NCI-H1694 (cell line): Measurements from ENCODE around the gene DYNC1H1.

ENCODE experiments used
- DNase-seq: peaks from one replicate; lab custom pipeline; 2025; lab: John Stamatoyannopoulos, UW

DYNC1H1 gene

DNA sequence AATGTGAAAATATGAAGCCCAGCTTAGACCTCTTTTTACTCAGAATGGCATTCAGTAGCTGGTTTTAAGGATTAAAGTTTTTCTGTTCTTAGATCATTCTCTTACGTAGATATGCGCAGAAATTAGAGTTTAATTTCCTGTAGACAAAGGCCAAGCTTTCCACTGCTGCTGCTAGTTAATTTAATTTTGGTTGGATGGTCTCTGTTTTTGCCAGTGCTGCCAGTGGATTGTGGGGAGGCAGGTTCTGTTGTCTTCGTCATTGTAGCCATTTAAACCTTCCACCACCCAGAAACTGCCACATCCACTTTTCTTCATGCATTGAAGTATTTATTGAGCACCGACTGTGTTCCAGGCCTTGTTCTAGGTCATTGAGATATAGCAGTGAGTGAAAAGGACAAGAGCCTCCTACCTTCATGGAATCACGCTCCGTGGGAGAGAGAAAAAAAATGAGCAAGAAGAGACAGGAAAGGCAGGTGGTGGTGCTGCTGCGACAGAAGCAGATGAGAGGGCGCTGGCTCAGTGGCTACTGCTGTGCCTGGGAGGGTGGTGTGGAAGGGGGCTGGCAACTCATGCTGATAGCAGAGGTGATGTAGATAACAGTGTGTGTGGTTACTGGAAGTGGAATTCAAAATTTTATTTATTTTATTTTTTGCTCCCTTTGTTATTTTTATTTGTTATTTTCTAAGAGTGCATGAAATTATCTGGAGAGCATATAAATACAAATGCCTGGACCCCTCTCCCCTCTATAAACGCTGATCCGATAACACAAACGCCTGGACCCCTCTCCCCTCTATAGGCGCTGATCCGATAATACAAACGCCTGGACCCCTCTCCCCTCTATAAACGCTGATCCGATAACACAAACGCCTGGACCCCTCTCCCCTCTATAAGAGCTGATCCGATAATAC, 33.3 kb downstream of the DYNC1H1 start:
- DNase-seq: no peak

DNA sequence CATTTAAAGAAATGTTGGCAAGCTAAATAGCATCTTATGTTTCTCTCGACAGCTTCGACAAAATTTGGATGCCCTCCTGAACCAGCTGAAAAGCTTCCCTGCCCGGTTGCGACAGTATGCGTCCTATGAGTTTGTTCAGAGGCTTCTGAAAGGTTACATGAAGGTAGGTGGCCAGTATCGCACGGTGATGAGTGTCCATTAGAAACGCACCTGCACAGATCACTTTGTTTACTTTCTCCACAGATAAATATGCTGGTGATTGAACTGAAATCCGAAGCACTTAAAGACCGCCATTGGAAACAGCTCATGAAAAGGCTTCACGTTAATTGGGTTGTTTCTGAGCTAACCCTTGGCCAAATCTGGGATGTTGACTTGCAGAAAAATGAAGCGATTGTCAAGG, 36.5 kb downstream of the DYNC1H1 start:
- no peak for DNase-seq

DNA sequence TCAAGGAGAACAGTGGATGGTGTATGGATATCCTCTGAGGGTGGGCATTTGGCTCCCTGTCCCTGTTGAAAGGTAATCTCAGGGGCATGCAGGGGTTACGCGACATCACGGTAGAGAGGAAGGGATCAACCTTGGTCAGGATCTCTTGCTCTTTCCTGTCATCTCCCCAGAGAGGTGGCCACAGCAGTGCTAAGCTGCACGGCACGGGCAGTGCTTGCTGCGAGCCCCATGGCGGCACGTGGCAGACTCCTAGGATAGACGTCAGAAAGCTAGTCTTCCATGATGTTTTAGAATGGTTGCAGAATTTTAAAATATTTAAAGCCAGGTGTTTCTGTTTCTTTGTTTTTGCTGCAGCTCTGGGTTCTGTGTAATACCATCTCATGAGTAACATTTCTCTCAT, 41.0 kb downstream of the DYNC1H1 start:
- DNase-seq: no peak

DNA sequence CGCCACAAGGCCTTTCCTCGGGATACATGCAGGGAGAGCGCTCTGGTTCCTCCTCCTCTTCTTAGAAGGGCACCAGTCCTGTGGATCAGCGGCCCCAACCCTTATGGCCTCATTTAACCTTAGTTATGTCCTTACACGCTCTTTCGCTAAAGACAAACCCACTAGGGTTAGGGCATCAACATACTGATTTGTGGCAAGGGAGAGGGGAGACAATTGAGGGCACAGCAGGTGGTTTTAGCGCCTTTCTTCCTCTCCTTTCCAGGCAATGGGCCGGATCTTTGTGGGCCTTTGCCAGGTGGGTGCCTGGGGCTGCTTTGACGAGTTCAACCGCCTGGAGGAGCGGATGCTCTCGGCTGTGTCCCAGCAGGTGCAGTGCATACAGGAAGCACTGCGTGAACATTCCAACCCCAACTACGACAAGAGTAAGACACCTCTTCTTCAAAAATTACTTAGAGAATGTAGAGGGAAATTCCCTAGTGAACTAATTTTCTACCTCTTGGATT, 43.6 kb downstream of the DYNC1H1 start:
- DNase-seq: no peak

DNA sequence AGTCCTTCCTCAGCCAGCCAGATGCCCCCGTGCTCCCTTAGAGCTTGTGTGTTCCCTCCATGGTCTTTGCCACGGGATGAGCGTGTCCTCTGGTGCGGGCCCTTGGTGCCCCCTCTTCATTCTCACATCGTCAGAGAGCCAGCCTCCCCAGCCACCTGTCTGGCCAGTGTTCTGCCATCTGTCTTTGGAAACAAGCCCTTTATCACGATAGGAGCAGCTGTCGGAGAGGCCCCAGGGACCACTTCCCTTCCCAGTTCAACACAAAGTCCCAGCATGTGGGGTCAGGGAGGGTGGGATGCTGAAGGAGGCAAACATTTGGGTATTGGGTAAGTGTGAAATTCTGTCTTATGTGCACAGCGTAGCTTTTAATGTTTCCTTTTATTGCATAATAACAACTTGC, 44.5 kb downstream of the DYNC1H1 start:
- peak; percentile 42 for DNase-seq

DNA sequence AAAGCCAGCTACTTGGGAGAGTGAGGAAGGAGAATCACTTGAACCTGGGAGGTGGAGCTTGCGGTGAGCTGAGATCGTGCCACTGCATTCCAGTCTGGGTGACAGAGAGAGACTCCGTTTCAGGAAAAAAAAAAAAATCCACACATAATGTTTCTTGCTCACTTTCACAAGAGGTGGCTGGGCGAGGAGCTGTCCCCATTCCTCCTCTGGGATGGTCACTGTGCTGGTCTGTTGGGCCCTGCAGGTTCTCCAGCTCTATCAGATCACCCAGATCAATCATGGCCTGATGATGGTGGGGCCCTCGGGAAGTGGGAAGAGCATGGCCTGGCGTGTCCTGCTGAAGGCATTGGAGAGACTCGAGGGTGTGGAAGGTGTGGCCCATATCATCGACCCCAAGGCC, 47.3 kb downstream of the DYNC1H1 start:
- DNase-seq: no peak

DNA sequence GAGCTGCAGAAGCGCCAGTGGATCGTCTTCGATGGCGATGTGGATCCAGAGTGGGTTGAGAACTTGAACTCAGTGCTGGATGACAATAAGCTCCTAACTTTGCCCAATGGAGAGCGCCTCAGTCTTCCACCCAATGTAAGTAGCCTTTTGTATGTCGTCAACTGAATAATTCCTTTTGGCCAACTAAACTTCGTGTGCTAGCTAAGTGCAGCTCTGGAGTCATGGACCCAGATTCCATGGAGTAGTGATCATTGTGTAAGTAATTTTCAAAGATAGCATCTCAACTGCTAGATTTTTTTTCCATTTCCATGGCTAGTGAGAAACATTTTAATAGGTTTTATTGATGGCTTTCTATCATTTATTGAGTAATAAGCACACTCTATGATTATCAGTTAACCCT, 48.0 kb downstream of the DYNC1H1 start:
- no peak for DNase-seq

DNA sequence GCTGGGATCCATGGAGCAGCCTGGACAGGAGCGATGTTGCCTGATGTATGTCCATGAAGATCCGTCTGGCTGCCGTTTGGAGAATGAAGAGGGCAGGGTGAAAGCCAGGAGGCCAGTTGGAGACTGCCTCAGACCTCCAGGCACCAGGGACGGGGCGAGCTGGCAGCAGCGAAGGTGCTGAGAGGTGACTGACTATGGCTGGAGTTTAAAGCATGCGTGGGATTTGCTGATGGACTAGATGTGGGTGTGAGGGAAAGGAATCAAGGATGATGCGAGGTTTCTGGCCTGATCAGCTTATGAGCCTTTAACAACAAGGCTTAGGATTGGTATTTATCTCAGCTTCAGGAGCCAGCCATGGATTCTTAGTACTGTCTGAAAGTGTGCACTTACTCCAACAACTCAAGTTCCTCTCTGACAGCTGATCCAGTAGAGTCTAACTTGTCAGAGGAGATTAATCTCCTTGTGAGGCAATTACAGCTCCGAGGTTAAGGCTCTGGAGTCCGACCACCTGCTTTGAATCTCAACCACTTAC, 49.4 kb downstream of the DYNC1H1 start:
- DNase-seq: no peak

DNA sequence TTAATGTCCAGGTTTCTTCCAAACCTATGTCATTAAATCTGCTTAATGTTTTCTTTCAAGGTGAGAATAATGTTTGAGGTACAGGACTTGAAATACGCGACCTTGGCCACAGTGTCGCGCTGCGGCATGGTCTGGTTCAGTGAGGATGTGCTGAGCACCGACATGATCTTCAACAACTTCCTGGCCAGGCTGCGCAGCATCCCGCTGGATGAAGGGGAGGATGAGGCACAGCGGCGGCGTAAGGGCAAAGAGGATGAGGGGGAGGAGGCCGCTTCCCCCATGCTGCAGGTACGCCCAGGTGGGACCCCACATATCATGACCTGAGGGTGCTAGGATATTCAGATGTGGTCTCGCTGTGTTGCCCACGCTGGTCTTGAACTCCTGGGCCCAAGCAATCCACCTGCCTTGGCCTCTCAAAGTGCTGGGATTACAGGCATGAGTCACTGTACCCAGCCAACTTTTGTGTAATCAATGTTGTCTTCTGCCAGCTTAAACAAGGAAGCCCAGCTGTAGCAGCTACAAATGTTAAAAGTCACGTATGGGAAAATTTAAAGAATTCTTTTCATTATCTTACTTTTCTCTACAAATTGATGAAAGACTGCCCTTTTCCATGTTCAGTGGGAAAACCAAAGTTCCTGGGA, 50.8 kb downstream of the DYNC1H1 start:
- DNase-seq: no peak

DNA sequence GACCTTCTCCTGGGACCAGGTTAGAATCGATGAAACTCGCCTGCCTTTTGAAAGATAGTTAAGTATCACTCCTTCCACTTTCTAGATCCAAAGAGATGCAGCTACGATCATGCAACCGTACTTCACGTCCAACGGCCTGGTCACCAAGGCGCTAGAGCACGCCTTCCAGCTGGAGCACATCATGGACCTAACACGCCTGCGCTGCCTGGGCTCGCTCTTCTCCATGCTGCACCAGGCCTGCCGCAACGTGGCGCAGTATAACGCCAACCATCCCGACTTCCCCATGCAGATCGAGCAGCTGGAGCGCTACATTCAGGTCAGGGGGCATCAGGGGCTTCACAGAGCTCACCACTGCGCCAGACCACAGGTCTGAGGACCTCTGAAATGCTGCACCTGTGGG, 51.4 kb downstream of the DYNC1H1 start:
- DNase-seq: no peak

DNA sequence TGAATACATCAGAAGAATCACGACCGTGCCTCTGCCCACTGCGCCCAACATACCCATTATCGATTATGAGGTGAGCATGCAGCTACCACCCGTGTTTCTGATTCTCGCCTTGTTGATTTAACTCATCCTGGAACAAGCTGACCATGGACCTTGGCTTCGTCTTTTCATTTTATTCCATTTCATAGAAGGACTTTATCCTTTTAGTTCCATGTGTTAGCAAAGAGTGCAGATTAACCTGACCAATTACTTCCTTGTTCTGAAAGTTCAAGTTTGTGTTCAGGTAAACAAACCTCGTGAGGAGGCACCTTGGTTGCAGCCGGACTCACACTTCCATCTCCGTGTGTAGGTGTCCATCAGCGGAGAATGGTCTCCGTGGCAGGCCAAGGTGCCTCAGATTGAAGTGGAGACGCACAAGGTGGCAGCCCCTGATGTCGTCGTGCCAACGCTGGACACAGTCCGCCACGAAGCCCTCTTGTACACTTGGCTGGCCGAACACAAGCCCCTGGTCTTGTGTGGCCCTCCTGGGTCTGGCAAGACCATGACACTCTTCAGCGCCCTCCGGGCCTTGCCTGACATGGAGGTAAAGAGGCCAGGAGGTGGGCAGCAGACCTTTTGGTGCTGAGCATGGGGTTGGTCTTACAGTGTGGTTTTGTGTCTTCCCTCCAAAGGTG, 52.2 kb downstream of the DYNC1H1 start:
- no peak for DNase-seq

DNA sequence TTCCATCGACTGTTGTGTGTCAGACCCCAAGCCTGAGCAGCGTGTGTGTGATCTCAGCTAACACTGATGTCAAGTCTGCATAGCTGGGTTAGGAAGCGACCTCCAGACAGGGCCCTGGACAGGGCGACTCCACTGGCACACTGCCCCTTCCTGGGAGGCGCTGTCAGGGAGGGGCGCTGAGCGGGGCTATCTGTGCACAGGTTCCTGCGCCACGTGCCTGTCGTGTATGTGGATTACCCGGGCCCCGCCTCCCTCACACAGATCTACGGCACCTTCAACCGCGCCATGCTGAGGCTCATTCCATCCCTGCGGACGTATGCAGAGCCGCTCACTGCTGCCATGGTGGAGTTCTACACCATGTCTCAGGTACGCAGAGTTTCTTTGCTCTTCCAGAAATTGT, 53.9 kb downstream of the DYNC1H1 start:
- DNase-seq: no peak

DNA sequence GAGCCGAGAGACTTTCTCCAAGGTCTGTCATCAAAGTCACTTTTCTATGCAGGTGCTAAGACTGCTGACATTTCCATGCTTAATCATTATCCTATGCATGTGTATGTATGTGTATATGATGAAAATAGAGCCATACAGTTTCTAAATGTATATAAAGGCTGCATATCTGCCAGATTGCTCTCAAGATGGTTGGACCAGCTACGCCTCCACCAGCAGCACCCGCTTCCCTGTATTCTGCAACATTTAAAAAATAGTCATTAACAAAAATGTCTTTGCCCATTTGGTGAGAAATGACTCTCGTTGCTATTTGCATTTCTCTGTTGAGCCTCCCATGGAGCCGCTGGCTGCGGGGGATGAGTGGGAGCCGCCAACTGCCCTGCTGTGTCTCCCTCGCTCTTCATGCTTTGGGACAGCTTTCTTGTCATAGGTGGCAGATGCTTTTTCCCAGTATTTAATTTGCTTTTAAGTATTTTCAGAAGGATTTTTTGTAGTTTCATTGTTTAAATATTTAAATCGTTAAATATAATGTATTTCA, 54.7 kb downstream of the DYNC1H1 start:
- no peak for DNase-seq

DNA sequence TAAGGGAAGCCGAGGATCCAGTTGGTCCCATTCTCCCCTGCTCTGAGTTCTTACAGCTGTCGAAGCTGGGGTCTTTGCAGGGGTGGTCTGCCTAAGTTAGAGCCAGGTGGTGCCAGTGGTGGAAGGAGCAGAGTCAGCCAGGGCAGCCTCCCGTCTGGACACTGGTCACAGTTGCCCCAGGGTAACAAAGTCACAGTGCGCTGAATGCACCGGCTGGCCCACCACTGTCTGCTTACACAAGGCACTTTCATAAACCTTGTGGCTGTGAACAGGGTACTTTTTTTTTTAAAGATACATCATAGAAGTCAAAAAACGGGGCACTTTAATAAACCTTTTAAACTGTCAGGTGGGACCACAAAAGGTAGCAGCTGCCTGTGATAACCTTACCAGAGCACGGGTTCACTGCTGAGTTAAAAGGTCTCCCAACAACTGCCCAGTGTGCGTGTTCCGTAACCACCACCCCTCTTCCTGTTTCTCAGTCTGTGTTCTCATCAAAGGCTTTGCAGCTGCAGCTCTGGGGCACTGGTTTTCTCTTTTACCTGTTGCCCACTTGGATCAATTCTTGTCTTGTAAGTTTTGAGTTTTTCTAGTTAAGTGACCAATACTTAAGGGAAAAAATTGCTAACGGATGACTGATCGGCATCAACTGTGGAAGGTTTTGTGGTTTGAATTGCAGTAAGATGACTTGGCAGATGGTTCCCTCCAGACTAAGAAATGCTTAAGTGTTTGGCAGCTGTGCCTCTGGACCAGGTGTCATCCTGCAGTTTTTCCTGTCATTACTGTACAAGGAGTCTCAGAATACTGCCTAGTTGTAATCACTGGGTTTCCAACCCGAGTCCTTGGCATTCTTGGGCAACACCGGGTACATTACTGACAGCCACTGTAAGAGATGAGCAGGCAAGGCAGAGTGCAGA, 55.9 kb downstream of the DYNC1H1 start:
- DNase-seq: no peak

DNA sequence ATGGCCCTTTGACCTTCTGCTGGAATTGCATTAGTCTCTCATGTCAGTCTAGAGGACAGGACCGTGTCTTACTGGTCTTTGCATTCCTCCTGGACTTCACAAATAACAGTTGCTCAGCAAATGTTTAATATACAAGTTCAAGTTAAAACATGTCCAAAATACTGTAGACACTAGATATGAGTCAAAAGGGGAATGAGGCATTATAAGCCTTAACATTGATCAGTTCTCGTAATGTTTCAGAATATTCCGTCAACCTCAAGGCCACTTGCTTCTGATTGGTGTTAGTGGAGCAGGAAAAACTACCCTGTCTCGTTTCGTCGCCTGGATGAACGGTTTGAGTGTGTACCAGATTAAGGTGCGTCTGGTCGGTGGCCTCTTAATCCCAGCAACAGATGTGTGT, 62.6 kb downstream of the DYNC1H1 start:
- DNase-seq: no peak

DNA sequence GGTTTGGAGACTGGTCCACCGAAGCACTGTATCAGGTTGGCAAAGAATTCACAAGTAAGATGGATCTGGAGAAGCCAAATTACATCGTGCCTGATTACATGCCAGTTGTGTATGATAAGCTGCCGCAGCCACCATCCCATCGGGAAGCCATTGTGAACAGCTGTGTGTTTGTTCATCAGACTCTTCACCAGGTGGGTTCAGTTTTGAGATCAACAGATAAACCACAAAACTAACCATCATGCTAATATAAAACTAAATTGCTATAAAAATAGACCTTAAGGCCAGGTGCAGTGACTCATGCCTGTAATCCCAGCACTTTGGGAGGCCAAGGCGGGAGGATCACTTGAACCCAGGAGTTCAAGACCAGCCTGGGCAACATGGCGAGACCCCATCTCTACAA, 63.6 kb downstream of the DYNC1H1 start:
- DNase-seq: no peak

DNA sequence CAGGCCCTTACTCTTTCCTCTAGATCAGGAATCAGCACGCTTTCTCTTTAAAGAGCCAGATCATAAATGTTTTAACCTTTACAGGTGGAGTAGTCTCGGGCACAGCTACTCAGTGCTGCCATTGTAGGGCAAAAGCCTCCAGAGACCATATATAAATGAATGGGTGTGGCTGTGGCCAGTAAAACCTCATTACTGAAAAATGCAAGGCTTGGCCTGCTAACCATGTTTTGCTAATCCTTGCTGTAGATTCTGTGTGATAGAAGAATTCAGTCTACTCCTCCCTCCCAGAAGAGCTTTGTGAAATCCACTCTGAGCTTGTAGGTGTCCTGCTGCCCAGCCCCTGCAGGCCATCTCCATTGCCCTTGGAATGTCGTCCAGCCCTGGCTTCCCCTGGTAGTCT, 64.4 kb downstream of the DYNC1H1 start:
- DNase-seq: no peak

DNA sequence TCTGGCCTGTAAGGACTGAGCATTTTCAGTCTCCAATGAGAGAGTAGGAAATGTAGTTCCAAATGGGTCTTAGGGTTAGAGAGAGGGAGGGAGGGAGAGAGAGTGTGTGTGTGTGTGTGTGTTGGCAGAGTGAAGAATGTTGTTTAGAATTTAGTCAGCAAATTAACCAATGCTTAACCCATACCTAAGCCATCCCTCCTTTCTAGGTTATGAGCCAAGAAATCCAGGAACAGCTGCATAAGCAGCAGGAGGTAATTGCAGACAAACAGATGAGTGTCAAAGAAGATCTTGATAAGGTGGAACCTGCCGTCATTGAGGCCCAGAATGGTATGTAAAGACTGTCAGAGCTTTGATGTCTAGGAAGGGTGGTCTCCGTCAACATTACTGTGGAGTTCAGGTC, 65.6 kb downstream of the DYNC1H1 start:
- DNase-seq: peak; percentile 55

DNA sequence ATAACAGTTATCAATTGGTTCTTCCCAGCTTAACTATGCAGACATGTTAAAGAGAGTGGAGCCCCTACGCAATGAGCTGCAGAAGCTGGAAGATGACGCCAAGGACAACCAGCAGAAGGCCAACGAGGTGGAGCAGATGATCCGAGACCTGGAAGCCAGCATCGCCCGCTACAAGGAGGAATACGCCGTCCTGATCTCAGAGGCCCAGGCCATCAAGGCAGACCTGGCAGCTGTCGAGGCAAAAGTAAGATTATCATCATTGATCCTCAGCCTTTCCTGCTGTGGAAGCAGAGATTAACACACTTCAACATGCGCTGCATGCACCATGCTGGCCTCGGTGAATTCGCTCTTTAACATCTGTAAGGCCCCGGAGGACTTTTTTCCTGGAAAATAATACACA, 68.9 kb downstream of the DYNC1H1 start:
- no peak for DNase-seq

DNA sequence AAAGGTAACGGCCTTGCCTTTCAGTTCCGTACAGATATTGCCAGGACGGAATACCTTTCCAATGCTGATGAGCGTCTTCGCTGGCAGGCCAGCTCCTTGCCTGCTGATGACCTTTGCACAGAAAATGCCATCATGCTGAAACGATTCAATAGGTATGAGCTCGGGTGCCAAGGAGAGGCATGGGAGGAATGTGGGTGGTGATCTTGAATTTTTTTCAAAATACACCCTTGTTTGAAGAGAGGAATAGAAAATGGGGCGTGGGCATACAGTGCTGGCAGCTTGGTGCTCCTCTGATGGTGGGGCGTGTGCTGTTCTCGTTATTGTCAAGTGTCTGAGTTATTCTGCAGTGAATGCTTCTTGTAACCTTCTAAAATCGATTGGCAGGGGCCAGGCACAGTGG, 69.9 kb downstream of the DYNC1H1 start:
- no peak for DNase-seq

DNA sequence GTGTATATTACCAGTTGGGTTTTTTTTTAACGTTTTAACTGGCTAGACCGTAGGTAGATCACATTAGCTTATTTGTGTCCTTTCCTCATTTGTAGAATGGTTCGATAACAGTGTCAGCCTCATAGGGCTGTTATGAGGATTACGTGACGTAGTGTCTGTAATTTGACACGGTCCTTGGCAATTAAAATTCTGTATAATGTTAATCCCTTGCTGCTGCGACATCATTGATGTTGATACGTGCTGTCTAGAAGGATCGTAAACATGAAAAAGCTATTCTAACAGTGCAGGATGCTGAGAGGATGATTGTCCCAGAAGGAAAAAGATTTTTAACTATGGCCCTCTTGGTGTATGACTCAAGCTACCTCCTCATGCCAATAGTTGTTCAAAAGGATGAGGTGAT, 71.5 kb downstream of the DYNC1H1 start:
- DNase-seq: no peak
